Activated CD8-positive, alpha-beta memory T cell treated with anti-CD3 and anti-CD28 coated beads for 48 hours (primary cell): ENCODE data around the gene EIF3K.
"Not testable (repeated sequence)": the region's sequence is repeated elsewhere in the genome, so short reads cannot be mapped to it uniquely, and the experiment has no call there.

ENCODE experiments used
- DNase-seq, 3 experiments: peaks; one replicate each; pipeline ENCODE4 v3.0.0-alpha.2; 2020; ENCODE audit warnings: low read depth in 2 of 3, low spot score in 2 of 3

EIF3K gene

GRCh38 chr19:38618590-38619360, at the start of gene EIF3K:
Gene EIF3K (plus strand): TSS chr19:38619188. CDS start chr19:38619269, 81 bp downstream.
- DNase-seq, result peak; percentile 95 to 99 (median 97)

- no peak for DNase-seq
Observed at GRCh38 chr19:38569368-38569983, 49.5 kb upstream of the EIF3K start.

GRCh38 chr19:38571682-38572081, 47.3 kb upstream of the EIF3K start:
- DNase-seq, result no peak

- DNase-seq, result no peak
Observed at GRCh38 chr19:38577826-38578225, 41.2 kb upstream of the EIF3K start.

DNA sequence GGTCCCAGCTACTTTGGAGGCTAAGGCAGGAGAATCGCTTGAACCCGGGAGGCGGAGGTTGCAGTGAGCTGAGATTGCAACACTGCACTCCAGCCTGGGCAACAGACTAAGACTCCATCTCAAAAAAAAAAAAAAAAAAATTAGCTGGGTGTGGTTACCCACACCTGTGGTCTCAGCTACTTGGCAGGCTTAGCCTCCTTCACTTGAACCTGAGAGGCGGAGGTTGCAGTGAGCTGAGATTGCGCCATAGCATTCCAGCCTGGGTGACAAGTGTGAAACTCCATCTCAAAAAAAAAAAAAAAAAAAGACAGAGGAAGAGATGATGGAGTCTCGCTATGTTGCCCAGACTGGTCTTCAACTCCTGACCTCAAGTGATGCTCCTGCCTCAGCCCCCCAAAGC, 39.7 kb upstream of the EIF3K start:
- DNase-seq, result not testable (repeated sequence)

- DNase-seq, result no peak
Observed at GRCh38 chr19:38580080-38580479, 38.9 kb upstream of the EIF3K start.

- DNase-seq, result no peak
Observed at GRCh38 chr19:38583219-38583984, 35.6 kb upstream of the EIF3K start.

GRCh38 chr19:38583985-38584305, 35.0 kb upstream of the EIF3K start:
- DNase-seq, result no peak

DNA sequence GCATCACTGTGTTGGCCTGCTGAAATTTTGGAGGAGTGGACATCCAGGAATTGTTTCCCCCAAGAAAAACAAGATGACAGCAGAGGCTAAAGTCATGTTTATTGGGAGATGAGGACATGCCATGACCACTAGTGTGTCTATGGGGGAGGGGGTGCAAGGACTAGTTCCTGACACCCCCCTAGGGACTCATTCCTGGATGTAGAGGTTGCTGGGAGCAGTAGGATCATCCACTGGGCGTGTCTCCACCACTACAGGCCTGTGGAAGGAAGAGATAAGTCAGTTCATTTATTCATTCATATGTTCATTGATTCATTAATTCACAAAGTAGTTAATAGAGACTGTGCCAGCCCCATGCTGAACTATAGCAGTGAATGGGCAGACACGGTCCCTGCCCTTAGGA, 31.4 kb upstream of the EIF3K start:
- DNase-seq, result no peak

GRCh38 chr19:38588041-38588440, 30.9 kb upstream of the EIF3K start:
- no peak for DNase-seq

- DNase-seq, result no peak
Observed at GRCh38 chr19:38592940-38593339, 26.0 kb upstream of the EIF3K start.

DNA sequence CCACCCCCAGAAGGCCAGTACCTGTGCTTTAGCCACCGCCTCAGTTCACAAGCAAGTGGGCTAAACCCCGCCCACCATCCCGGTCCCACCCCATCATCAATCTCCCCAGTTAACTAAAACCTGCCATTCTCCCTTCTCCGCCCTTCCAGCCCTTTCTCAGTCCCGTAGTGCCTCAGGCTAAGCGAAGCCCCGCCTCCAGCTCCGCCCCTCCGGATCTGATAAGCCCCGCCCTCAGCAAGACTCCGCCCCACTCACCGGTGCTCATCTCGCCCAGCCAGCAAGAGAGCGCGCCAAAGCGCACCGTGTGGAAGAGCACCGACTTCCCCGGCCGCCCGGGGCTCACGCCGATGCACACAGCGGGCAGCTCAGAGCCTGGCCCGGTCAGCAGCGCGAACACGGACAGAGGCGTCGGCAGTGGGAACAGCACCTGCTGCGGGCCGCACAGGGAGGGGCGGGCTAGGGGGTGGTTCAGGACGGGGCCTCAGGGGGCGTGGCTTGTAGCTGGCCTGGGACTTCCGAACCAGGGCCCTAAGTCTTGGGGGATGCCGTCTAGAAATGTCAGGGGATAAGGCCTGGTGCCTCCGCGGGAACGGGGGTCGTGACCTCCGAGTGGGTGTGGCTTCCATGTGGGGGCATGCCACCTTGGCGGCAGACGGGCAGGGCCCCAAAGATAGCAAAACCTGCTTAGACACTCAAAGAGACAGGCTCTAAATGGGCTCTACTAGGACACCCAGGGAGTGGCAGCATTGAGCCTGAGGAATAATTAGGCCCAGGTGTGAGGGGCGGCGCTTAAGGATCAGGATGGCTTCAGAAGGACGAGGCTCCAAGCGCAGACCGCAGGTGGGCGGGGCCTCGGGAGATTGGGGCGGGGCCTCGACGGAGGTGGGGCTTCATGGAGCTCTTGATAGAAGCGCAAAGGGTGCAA, 22.7 kb upstream of the EIF3K start:
- DNase-seq, result no peak

GRCh38 chr19:38597075-38597474, 21.9 kb upstream of the EIF3K start:
- DNase-seq, result no peak

GRCh38 chr19:38599722-38600121, 19.3 kb upstream of the EIF3K start:
- DNase-seq, result no peak

DNA sequence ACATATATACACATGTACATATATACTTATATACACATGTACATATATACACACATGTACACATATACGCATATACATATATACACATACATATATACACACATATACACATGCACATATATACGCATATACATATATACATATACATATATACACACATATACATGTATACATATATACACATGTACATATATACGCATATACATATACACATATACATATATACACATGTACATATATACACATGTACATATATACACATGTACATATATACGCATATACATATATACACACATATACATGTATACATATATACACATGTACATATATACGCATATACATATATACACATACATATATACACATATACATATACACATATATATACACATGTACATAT, 16.1 kb upstream of the EIF3K start:
- not testable (repeated sequence) for DNase-seq

- DNase-seq, result no peak
Observed at GRCh38 chr19:38606131-38606530, 12.9 kb upstream of the EIF3K start.

DNA sequence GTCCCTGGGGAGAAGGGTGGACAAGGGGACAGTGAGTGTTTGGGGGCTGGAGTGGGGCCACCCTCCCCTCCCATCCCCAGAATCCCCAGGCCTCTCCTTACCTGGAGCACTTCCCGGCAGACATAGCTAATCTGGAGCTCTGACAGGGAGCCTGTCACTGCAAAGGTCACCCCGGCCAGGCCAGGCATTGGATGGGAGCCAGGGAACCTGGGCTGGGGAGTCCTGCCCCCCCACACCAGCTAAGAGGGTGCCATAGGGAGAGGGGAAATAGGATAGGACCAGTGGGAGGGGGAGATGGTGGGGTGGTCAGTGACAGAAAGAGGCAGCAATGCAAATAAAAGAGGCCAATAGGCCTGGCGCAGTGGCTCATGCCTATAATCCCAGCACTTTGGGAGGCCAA, 4.7 kb upstream of the EIF3K start:
- DNase-seq, result no peak

- no peak for DNase-seq
Observed at GRCh38 chr19:38615007-38615581, 3.9 kb upstream of the EIF3K start.

DNA sequence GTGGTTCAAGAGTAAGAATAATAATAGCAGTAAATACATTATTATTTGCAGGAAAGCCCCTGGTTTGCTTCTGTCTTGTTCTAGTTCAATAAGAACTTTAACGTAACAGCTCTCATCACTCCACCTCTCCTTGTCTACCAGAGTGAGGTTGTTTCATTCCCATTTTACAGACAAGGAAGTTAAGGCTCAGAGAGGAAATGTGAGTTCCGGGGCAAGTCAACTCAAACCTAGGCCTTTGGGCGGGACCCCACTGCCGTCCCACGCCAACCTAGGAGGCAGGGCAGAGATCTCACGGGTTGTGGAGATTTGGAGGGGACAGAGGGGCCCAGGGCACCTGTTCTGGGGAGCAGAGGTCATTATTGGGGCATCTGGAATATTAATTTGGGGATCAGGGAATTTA, 2.7 kb upstream of the EIF3K start:
- DNase-seq, result no peak

- DNase-seq, result peak in 2 of 3 experiments; percentile 7 to 22
Observed at GRCh38 chr19:38617283-38617763, 1.7 kb upstream of the EIF3K start.
